ENCODE data around the gene QTRT2. TPM values are rescaled to one million over a fixed set of nuclear protein-coding genes. Genes with fewer than 3 reads are reported as not detected.

QTRT2 gene
- total RNA-seq, 2 donors from 2014 or later = 20.3 to 25.6 TPM

DNA sequence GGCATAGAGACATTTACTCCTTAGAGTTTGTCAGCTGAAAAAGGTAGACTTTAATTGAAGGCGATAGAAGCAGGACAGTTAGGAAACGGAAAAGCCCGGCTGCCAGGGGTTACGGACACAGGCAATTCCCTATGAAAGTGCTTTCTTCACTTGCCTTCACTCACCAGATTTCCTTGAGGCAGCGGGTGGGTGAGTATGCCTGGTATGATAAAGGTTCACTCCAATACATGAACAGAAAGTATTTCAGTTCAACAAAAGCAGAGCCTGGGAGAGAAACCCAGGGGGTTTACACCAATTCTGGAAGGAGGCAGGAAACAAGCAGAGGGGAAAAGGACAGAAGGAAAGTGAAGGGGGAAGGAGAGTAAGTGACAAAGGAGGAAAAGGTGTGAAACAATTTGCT, 53.9 kb downstream of the QTRT2 start:
- Histone ChIP-seq H3K36me3 (no peaks in the 10 kb centered on the region), H3K4me1 (no peaks in the 10 kb centered on the region), H3K9me3 (no peaks in the 10 kb centered on the region), H3K27ac (no peak overlapping the region), H3K27me3 (no peaks in the 10 kb centered on the region), H3K4me3 (no peak overlapping the region), H3K9ac (ENCODE audit: low read depth in 2 of 2, low read length in 2 of 2) (no peak overlapping the region)
- TF ChIP-seq, protein P1, sequence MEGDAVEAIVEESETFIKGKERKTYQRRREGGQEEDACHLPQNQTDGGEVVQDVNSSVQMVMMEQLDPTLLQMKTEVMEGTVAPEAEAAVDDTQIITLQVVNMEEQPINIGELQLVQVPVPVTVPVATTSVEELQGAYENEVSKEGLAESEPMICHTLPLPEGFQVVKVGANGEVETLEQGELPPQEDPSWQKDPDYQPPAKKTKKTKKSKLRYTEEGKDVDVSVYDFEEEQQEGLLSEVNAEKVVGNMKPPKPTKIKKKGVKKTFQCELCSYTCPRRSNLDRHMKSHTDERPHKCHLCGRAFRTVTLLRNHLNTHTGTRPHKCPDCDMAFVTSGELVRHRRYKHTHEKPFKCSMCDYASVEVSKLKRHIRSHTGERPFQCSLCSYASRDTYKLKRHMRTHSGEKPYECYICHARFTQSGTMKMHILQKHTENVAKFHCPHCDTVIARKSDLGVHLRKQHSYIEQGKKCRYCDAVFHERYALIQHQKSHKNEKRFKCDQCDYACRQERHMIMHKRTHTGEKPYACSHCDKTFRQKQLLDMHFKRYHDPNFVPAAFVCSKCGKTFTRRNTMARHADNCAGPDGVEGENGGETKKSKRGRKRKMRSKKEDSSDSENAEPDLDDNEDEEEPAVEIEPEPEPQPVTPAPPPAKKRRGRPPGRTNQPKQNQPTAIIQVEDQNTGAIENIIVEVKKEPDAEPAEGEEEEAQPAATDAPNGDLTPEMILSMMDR (IDR thresholded peaks at IDR 0.05) = no peak
- intact Hi-C loops (cut with DNase I) = no loop called here
- no peak for DNase-seq

DNA sequence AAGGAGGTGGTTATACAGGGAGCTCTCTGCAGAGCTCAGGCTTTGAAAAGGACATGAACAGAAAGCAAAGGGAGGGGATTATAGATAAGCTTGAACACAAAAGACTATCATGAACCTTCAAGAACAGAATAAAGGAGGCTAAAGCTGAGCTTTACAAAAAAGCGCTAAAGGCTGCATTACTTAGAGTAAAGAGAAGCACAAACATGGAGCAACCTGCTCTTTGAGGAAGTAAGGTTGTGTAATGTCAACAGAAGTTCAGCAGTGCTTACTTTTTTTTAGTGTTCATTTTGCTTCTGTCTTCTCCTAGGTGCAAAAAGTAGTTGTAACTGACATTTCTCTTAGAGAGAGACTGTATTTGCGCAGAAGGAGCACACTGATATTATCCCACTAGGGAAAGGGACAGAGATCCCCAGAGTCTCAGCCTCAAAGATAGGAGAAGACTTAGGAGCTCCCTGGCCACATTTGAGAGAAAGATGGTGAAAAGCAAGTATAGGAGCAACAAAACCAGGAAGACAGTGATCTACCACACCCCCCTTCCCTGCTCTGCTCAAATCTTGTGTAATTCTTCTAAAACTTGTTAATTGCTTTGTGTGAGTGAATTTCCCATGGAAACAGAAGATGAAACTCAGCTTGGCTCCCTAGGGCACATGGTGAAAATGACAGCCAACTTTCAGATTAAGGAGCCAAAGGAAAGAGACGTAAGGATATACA, 54.7 kb downstream of the QTRT2 start:
- Histone ChIP-seq H3K9me3 (no peaks in the 10 kb centered on the region), H3K4me3 (no peak overlapping the region), H3K4me1 (no peaks in the 10 kb centered on the region), H3K9ac (ENCODE audit: low read depth in 2 of 2, low read length in 2 of 2) (no peak overlapping the region), H3K27me3 (no peaks in the 10 kb centered on the region), H3K36me3 (no peaks in the 10 kb centered on the region), H3K27ac (no peak overlapping the region)
- intact Hi-C loops (cut with DNase I) = no loop called here
- TF ChIP-seq, protein P1 (IDR thresholded peaks at IDR 0.05) = no peak
- no peak for DNase-seq

DNA sequence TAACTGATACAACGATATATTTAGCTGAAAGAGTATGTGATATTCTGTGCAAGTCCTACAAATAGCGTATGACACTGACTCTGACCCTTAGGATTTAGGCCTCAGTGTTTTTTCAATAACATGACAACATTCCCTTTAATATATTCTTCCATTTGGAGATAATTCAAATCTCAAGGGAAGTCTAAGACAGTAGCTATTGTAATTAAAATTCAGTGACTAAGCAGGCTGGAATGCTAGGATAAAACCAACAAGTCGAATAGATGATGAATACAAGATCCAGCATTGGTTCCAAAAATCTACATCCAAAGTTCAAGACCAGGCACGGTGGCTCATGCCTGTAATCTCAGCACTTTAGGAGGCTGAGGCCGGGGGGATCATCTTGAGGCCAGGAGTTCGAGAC, 56.2 kb downstream of the QTRT2 start:
- no peaks in the 10 kb centered on the region for H3K36me3 ChIP-seq
- no peaks in the 10 kb centered on the region for H3K4me1 ChIP-seq
- no peaks in the 10 kb centered on the region for H3K27me3 ChIP-seq
- no peak overlapping the region for H3K4me3 ChIP-seq
- H3K9ac ChIP-seq (ENCODE audit: low read depth in 2 of 2, low read length in 2 of 2) = no peak overlapping the region
- TF ChIP-seq, protein P1 (IDR thresholded peaks at IDR 0.05) = no peak
- no peak overlapping the region for H3K27ac ChIP-seq
- no peaks in the 10 kb centered on the region for H3K9me3 ChIP-seq
- no peak for DNase-seq
- intact Hi-C loops (cut with DNase I) = no loop called here

DNA sequence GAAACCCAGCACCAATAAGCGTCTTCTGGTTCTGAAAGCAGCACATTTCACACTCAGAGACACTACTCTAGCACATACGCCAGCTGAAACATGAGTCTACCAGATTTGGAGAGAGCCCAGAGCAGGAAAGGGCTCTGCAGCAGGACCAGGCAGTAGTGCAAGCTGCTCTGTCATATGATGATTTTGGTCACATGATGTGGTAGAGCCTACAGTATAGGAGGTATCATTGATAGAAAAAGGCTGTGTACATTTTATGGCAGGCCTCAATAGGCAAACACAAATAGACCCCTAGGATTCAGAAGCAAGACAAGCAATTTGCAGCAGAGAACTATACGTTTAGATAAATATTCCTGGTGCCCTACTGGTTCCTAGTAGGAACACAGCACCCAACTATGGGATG, 58.2 kb downstream of the QTRT2 start:
- Histone ChIP-seq H3K36me3 (no peaks in the 10 kb centered on the region), H3K4me3 (no peak overlapping the region), H3K27ac (no peak overlapping the region), H3K9ac (ENCODE audit: low read depth in 2 of 2, low read length in 2 of 2) (no peak overlapping the region), H3K27me3 (no peaks in the 10 kb centered on the region), H3K9me3 (no peaks in the 10 kb centered on the region), H3K4me1 (no peaks in the 10 kb centered on the region)
- intact Hi-C loops (cut with DNase I) = no loop called here
- TF ChIP-seq, protein P1 (IDR thresholded peaks at IDR 0.05) = no peak
- no peak for DNase-seq

DNA sequence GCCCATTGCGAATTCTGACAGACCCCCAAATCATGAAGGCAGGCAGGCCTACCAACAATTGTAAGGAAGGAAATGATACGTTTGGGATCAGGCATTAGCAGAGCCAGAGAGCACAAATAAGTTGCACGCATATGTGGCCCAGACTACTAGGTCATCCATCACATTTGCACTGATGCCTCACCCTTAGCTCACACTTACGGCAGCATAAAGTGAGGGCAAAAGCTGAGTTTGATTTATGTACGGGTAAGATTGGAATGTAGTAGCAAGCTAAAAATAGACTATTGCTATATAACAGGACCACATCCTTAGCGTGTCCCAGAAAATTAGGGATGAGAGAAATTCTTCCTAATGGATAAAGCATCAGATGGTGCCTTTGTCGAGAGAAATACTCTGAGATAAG, 58.6 kb downstream of the QTRT2 start:
- Histone ChIP-seq H3K9me3 (no peaks in the 10 kb centered on the region), H3K36me3 (no peaks in the 10 kb centered on the region), H3K4me3 (no peak overlapping the region), H3K9ac (ENCODE audit: low read depth in 2 of 2, low read length in 2 of 2) (no peak overlapping the region), H3K27me3 (no peaks in the 10 kb centered on the region), H3K4me1 (no peaks in the 10 kb centered on the region), H3K27ac (no peak overlapping the region)
- intact Hi-C loops (cut with DNase I) = no loop called here
- TF ChIP-seq, protein P1 (IDR thresholded peaks at IDR 0.05) = no peak
- no peak for DNase-seq

All from colonic mucosa (tissue), 4 donors.